T-helper 1 cell treated with Interleukin-12 subunit alpha and Interleukin-12 subunit beta and Interleukin-4 antibody, amounts not matched to agents 30 ng/mL and 1 ng/mL, for 36 hours (primary cell): ENCODE results near the gene DMBX1. TPM values are rescaled to one million over a fixed set of nuclear protein-coding genes. Genes with fewer than 3 reads are reported as not detected.

Experiments
- intact Hi-C: fragments of 100-400 bp; cut with micrococcal nuclease; formaldehyde crosslinking; loops from one replicate; pipeline ENCODE4 v1.15.1; 2024
- total RNA-seq: library from RNA; stranded (reverse); gene quantifications from 2 replicates; pipeline ENCODE4 v1.2.3, GENCODE V29; 2022

Gene DMBX1
- total RNA-seq, 1 donor from 2014 or later = not detected

GRCh38 chr1:46496505-46496904 is 6.9 kb downstream of the DMBX1 start:
- intact Hi-C loops = loop anchor here (10.0 kb wide), 1 partner anchor 938 kb away; the partner anchor contains the start of gene FOXD2

- intact Hi-C loops = loop anchor here (10.0 kb wide), 1 partner anchor 938 kb away; the partner anchor contains the start of gene FOXD2
These were observed 7.4 kb downstream of the DMBX1 start for GRCh38 chr1:46497020-46497419.

- intact Hi-C loops = loop anchor here (10.0 kb wide), 1 partner anchor 937 kb away; the partner anchor contains the start of gene FOXD2
These were observed 8.0 kb downstream of the DMBX1 start for GRCh38 chr1:46497665-46498064.

GRCh38 chr1:46501528-46501927 is 11.9 kb downstream of the DMBX1 start:
- intact Hi-C loops = no loop called here

- intact Hi-C loops = no loop called here
These were observed 13.8 kb downstream of the DMBX1 start for GRCh38 chr1:46503421-46503820.

GRCh38 chr1:46506470-46507219 is 17.0 kb downstream of the DMBX1 start:
- intact Hi-C loops = no loop called here

- intact Hi-C loops = no loop called here
These were observed 19.1 kb downstream of the DMBX1 start for GRCh38 chr1:46508757-46509156.

GRCh38 chr1:46510341-46510997 is 20.8 kb downstream of the DMBX1 start:
- intact Hi-C loops = no loop called here

- intact Hi-C loops = no loop called here
These were observed 21.3 kb downstream of the DMBX1 start for GRCh38 chr1:46510998-46511365.

GRCh38 chr1:46512135-46512791 is 22.6 kb downstream of the DMBX1 start:
- intact Hi-C loops = no loop called here

- intact Hi-C loops = no loop called here
These were observed 23.2 kb downstream of the DMBX1 start for GRCh38 chr1:46512792-46513190.

- intact Hi-C loops = no loop called here
These were observed 23.9 kb downstream of the DMBX1 start for GRCh38 chr1:46513536-46513935.

GRCh38 chr1:46515576-46515975 is 25.9 kb downstream of the DMBX1 start:
- intact Hi-C loops = no loop called here

- intact Hi-C loops = no loop called here
These were observed 26.7 kb downstream of the DMBX1 start for GRCh38 chr1:46516200-46516950.

GRCh38 chr1:46517010-46517600 is 27.5 kb downstream of the DMBX1 start:
- intact Hi-C loops = no loop called here

GRCh38 chr1:46517932-46518498 is 28.4 kb downstream of the DMBX1 start:
- intact Hi-C loops = no loop called here

- intact Hi-C loops = no loop called here
These were observed 29.6 kb downstream of the DMBX1 start for GRCh38 chr1:46519209-46519608.

GRCh38 chr1:46520063-46520911 is 30.7 kb downstream of the DMBX1 start:
- intact Hi-C loops = no loop called here

GRCh38 chr1:46521414-46521813 is 31.8 kb downstream of the DMBX1 start:
- intact Hi-C loops = no loop called here
